Lower lobe of right lung (tissue), 2 donors: ENCODE results near the gene PIK3R1. TPM values are rescaled to one million over a fixed set of nuclear protein-coding genes. Genes with fewer than 3 reads are reported as not detected.

Source experiments
- ATAC-seq, 2 donors: fragments of 200-7000 bp; cut with Tn5 transposase; one replicate each; pipeline ENCODE4 v1.9.1; 2020 to 2022; ENCODE audit warnings: mild to moderate bottlenecking in 2 of 2, moderate library complexity in 2 of 2
- DNase-seq: peaks from one replicate; pipeline ENCODE4 v3.0.0-alpha.2; 2020
- H3K27ac ChIP-seq: fragments of 200-600 bp; one replicate; pipeline ENCODE4 v1.8.0; 2022
- H3K27me3 ChIP-seq: fragments of 200-600 bp; one replicate; pipeline ENCODE4 v1.8.0; 2022; ENCODE audit warnings: low read depth
- H3K36me3 ChIP-seq: fragments of 200-600 bp; one replicate; pipeline ENCODE4 v1.8.0; 2022; ENCODE audit warnings: mild to moderate bottlenecking
- H3K4me1 ChIP-seq: fragments of 200-600 bp; one replicate; pipeline ENCODE4 v1.8.0; 2022
- H3K4me3 ChIP-seq: fragments of 200-600 bp; one replicate; pipeline ENCODE4 v1.8.0; 2022; ENCODE audit warnings: mild to moderate bottlenecking
- H3K9me3 ChIP-seq: fragments of 200-600 bp; one replicate; pipeline ENCODE4 v1.8.0; 2022
- intact Hi-C: fragments of 100-400 bp; cut with DNase I; formaldehyde crosslinking; loops from one replicate; pipeline ENCODE4 v1.11.0; 2022
- total RNA-seq: library from RNA; stranded (reverse); fragmentation: NEBNext Ultra II Directional; extraction: Animal tissue kit (Norgen Biotek cat#: 25700); gene quantifications from one replicate; pipeline ENCODE4 v1.2.1, GENCODE V29; 2021
- TF ChIP-seq, protein P1 (sequence below): fragments of 200-600 bp; IDR thresholded peaks from one replicate; pipeline ENCODE4 v1.8.0; 2022; ENCODE audit warnings: antibody characterized with exemption, mild to moderate bottlenecking
- donor health status: DM: no; HTN: yes; CAD: no; lungs with severe emphysema.

PIK3R1 gene
- total RNA-seq, 1 donor from 2014 or later, result 122 TPM

DNA sequence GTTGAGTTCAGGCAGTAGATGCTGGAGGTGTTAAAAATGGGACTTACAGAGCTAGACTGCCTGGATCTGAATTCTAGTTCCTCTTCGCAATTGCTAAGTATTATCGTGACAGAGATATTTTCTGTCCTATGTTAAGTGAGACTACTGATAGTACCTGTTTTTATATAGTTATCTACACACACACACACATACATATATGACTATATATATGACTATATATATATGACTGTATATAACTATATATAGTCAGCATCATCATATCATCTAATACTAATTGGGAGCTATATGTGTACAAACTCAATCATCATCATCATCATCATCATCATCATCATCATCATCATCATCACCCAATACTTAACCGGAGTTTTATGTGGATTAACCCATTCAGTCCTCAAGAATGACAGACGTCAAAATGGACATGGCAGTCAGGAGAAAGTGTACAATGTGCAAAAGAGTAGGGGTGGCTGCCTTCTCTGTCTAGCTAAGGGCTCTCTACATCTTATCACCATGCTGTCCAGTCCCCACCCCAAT is 7.3 kb downstream of the PIK3R1 start:
- peaks cover 67% of the 10 kb centered on the region for H3K4me1 ChIP-seq
- peaks cover 11% of the 10 kb centered on the region for H3K9me3 ChIP-seq
- TF ChIP-seq, protein P1, sequence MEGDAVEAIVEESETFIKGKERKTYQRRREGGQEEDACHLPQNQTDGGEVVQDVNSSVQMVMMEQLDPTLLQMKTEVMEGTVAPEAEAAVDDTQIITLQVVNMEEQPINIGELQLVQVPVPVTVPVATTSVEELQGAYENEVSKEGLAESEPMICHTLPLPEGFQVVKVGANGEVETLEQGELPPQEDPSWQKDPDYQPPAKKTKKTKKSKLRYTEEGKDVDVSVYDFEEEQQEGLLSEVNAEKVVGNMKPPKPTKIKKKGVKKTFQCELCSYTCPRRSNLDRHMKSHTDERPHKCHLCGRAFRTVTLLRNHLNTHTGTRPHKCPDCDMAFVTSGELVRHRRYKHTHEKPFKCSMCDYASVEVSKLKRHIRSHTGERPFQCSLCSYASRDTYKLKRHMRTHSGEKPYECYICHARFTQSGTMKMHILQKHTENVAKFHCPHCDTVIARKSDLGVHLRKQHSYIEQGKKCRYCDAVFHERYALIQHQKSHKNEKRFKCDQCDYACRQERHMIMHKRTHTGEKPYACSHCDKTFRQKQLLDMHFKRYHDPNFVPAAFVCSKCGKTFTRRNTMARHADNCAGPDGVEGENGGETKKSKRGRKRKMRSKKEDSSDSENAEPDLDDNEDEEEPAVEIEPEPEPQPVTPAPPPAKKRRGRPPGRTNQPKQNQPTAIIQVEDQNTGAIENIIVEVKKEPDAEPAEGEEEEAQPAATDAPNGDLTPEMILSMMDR, result no peak
- DNase-seq (no peak), ATAC-seq (no peak)
- H3K4me3 ChIP-seq, result no peak overlapping the region
- no peaks in the 10 kb centered on the region for H3K27me3 ChIP-seq
- intact Hi-C loops, result no loop called here
- no peak overlapping the region for H3K27ac ChIP-seq
- peaks cover 20% of the 10 kb centered on the region for H3K36me3 ChIP-seq

DNA sequence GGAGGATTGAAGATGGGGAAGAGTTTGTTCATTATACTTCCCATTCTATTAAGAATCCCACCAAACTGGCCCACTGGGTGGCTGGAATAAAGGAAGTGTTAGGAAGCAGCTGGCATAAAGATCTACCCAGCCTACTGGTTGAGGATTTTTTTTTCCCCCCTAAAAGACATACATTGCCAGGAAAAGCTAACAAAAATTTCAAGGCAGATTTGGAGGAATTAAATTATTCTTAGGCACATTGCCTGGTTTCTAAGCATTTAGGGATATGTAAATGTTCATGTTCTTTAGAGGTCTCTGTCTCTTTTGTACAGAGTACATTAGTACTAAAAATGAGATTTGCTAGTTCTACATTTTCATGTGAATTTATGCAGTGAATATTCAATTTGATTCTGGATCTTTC is 8.3 kb downstream of the PIK3R1 start:
- intact Hi-C loops, result no loop called here
- H3K4me3 ChIP-seq, result no peak overlapping the region
- H3K4me1 ChIP-seq, result peaks cover 60% of the 10 kb centered on the region
- peaks cover 23% of the 10 kb centered on the region for H3K36me3 ChIP-seq
- no peaks in the 10 kb centered on the region for H3K27me3 ChIP-seq
- H3K9me3 ChIP-seq, result peaks cover 11% of the 10 kb centered on the region
- no peak for DNase-seq
- TF ChIP-seq, protein P1, result no peak
- ATAC-seq, result no peak
- no peak overlapping the region for H3K27ac ChIP-seq

DNA sequence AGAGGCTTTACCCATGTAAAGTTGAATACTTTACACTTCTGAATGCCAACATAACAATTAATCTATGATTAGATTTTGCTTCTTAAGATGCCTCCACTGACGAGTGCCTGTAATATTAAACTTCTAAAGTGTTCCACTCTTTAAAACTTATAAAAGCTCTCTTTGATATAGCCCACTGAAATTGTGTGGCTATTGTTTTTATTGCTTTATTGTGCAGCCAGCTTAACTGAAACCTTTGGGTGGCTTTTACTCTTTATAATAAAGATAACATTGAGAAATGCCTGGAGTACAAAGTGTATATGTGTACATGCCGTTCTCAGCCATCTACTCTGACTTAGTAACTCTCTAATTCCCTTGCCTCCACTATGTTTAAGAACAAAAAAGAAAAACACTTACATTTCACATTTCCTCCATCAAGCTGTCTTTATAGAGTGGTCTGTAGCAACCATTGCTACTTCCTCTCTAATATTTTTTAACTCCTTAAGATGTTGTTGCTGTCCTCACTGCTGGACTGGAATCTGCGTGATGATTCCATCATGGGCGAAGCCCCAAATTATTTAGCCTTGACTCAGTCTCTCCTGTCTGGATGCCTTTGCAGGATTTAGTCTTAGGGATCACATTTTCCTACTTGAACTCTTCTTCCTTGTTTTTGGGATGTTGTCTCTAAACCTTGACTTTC is 9.1 kb downstream of the PIK3R1 start:
- H3K27ac ChIP-seq, result no peak overlapping the region
- intact Hi-C loops, result no loop called here
- peaks cover 11% of the 10 kb centered on the region for H3K9me3 ChIP-seq
- H3K4me3 ChIP-seq, result no peak overlapping the region
- H3K36me3 ChIP-seq, result peaks cover 23% of the 10 kb centered on the region
- no peaks in the 10 kb centered on the region for H3K27me3 ChIP-seq
- TF ChIP-seq, protein P1, result no peak
- peaks cover 60% of the 10 kb centered on the region for H3K4me1 ChIP-seq
- ATAC-seq, result peak in 1 of 2 donors; percentile 49
- no peak for DNase-seq

DNA sequence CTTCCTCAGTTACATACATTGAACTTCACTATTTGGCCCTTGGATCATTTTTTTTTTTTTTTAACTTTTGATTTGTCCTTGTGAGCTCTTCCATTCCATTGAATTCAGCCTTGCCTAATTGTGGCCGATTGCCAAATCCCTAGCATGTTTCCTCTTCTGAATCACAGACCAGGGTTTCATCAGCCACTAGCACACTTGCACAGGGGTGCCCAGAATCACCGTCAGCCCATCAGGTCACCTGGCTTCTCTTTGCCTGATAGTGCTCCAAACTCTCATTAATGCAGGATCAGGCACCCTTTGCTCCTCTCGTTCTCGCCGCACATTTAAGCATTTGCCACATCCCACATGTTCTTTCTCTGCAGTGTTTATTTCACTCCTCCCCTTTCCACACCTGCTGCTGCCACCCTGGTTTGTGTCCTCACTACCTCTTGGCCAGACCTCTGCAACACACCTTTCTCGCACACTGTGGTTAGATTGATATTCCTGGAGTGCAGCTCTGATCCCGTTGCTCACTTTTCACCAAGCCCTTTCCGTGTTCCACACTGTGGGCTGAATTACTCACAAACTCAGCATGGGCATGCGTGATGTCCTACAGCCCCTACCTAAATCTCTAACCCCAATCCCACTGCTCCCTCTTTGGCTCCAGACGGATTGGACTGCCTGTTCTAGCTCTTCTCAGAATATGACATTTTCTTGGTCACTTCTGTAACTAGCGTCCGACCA is 9.8 kb downstream of the PIK3R1 start:
- H3K4me3 ChIP-seq, result no peak overlapping the region
- peak; percentile 71 to 77 for ATAC-seq
- H3K27ac ChIP-seq, result no peak overlapping the region
- TF ChIP-seq, protein P1, result no peak
- intact Hi-C loops, result no loop called here
- no peak for DNase-seq
- peaks cover 29% of the 10 kb centered on the region for H3K36me3 ChIP-seq
- no peaks in the 10 kb centered on the region for H3K27me3 ChIP-seq
- H3K4me1 ChIP-seq, result peaks cover 60% of the 10 kb centered on the region
- H3K9me3 ChIP-seq, result peaks cover 11% of the 10 kb centered on the region

DNA sequence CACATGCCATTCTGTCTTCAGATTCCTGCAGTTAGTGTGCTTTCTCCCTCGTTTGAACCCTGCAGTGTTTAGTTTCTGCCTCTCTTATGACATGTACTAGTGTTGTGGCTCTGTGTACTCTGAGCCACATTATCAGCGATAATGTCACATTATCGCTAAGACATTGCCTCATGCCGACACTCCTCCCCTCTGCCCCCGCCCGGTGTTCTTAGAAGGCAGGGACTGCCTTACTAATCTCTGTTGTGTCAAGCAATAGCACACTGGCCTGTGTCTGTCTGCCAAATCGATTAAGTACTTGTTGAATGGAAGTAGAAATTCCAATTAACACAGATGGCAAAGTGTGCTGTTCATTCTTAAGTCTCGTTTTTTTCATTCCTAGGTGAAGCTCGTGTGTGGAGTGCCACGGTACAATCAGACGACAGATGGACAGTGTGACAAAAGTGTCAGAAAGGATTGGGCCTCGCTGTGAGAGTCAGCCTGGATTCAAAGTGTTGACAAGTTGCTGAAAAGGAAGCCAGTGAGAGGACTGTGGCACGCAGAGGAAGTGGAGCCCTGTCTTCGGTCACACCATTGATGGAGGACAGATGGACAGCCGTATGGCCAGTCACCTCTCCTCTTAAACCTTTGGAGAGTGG is 10.5 kb downstream of the PIK3R1 start:
- Histone ChIP-seq H3K9me3 (peaks cover 4% of the 10 kb centered on the region), H3K27ac (no peak overlapping the region), H3K27me3 (no peaks in the 10 kb centered on the region), H3K4me1 (peaks cover 64% of the 10 kb centered on the region), H3K36me3 (peaks cover 36% of the 10 kb centered on the region), H3K4me3 (no peak overlapping the region)
- intact Hi-C loops, result no loop called here
- ATAC-seq, result peak; percentile 12 to 28
- TF ChIP-seq, protein P1, result no peak
- DNase-seq, result no peak
